Fibroblast of pulmonary artery (primary cell): ENCODE measurements around the gene CR2.

ENCODE experiments used
- DNase-seq: peaks from one replicate; pipeline ENCODE4 v3.0.0-alpha.2; 2010; ENCODE audit warnings: low read depth
- H3K4me3 ChIP-seq: replicated peaks from 2 replicates; pipeline ENCODE4 v1.5.1; 2011; ENCODE audit warnings: low read depth, mild to moderate bottlenecking, control low read depth, low read length, moderate library complexity
- TF ChIP-seq, protein P1 (sequence below): IDR thresholded peaks from 2 replicates; pipeline ENCODE4 v1.5.1; 2011; ENCODE audit warnings: mild to moderate bottlenecking, control low read depth, low read length, inconsistent platforms; ENCODE audit errors: missing control alignments

The CR2 gene

DNA sequence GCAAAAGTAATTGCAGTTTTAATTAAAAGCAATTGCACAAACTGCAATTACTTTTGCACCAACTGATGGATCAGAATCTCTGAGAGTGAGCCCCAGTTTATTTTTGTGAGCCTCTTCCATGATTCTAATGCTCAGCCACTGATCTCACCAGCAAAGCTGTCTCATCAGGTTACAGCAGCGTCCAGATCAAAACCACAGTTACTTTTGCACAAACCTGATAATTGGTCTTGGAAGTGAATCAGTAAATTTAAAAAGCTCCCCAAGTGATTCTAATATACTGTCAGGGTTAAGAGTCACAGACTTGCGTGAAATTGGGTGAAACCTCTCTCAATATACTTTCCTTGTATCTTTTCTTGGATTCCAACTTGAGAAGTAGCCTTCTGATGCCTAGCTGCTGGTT is 13.5 kb upstream of the CR2 start:
- TF ChIP-seq, protein P1, sequence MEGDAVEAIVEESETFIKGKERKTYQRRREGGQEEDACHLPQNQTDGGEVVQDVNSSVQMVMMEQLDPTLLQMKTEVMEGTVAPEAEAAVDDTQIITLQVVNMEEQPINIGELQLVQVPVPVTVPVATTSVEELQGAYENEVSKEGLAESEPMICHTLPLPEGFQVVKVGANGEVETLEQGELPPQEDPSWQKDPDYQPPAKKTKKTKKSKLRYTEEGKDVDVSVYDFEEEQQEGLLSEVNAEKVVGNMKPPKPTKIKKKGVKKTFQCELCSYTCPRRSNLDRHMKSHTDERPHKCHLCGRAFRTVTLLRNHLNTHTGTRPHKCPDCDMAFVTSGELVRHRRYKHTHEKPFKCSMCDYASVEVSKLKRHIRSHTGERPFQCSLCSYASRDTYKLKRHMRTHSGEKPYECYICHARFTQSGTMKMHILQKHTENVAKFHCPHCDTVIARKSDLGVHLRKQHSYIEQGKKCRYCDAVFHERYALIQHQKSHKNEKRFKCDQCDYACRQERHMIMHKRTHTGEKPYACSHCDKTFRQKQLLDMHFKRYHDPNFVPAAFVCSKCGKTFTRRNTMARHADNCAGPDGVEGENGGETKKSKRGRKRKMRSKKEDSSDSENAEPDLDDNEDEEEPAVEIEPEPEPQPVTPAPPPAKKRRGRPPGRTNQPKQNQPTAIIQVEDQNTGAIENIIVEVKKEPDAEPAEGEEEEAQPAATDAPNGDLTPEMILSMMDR = no peak
- DNase-seq = no peak
- H3K4me3 ChIP-seq = no peak overlapping the region

DNA sequence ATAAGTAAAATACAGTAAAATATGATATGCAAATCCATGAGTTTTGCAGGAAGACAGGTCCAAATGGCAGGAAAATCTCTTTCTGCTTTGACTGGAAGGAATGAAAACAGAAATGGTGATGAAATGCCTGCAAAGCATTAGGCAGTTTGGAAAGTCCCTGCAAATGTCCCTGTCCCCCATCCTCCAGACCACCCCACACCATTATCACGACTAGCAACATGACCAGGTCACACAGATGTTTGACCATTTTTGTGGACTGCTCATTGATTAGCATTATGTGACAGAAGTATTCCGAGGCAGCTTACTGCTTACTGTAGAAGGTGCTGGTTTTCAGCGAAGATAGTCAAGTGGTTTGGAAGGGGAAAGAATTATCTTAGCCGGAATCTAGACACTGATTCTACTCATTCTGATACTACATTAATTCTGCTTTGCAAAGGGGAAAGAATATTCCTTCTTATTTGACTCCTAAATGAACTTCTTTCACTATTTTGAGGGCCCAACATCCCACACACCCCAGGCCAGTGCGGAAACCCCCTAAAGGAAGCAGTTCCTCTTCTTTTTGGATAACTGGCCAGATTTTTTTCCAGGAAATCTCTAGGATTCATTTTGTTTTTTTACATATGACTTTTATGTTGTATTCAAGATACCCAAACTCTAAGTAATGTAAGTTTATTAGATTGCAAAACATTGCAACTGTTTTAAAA is 9.5 kb upstream of the CR2 start:
- TF ChIP-seq, protein P1 = no peak
- DNase-seq = no peak

GRCh38 chr1:207453710-207454045 is 450 bp upstream of the CR2 start:
- TF ChIP-seq, protein P1 = no peak
- no peak overlapping the region for H3K4me3 ChIP-seq
- DNase-seq = no peak

More for the DNA sequence above, 9.5 kb upstream of the CR2 start:
- no peak overlapping the region for H3K4me3 ChIP-seq

DNA sequence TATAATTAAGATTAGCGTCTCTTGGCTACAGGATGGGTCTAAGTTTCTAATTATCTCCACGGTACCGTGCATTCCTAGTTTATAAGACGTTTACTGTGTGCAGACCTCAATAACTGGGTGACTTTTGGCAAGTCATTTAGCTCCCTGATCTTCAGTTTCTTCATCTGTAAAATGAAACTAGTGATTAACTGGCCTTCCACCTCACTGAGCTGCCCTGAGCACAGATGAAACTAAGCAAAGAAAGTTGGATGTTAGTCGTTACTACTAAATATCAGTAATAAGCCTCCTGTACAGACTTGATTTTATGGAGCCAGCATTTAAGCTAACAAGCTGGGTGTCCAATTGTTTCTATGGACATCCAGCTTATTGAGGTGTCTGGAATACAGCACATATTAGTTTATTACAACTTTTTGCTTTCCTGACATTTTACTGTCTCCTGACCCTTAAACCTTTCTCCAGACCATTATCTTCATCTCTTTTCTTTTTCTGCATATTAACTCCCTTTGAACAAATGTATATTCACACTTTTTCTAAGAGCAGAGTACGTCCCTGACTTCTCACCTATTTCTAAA is 1.1 kb downstream of the CR2 start:
- no peak overlapping the region for H3K4me3 ChIP-seq
- TF ChIP-seq, protein P1 = no peak
- DNase-seq = no peak

DNA sequence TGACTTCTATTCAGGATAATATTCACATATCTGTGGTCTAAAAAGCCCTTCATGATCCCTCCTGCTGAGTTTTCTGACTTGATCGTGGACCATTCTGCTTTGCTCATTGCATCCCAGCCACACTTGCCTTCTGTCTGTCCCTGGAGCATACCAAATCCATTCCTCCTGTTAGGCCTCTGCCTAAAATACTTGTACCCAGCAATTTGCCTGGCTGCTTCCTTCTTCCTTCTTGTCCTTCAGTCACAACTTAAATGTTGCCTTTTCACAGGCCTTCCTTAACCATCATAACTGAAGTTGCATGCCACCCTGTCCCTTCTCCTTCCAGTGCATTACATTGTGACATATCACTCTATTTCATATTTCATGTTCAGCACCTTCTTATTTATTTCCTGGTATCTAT is 4.3 kb downstream of the CR2 start:
- TF ChIP-seq, protein P1 = no peak
- no peak overlapping the region for H3K4me3 ChIP-seq
- DNase-seq = no peak

GRCh38 chr1:207459008-207459407 is 4.9 kb downstream of the CR2 start:
- no peak for DNase-seq
- TF ChIP-seq, protein P1 = no peak
- no peak overlapping the region for H3K4me3 ChIP-seq

DNA sequence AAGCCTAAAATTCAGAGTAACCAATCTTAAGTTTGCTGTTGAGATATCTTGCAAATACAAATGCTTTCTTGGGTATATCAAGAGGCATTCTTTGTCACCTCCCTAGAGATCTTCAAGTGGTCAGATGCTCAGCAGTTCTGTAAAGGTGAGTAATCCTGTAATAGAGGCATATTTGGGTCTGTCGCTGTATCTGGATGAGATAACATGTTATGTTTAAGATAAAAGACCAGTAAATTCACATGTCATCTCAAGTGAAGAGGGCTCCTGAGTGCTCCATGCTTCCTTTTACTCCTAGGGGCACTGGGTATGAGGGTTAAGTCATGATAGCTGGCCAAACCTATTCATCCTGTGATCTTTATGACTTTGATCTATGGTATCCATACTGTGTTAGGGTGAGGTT is 7.5 kb downstream of the CR2 start:
- TF ChIP-seq, protein P1 = no peak
- no peak overlapping the region for H3K4me3 ChIP-seq
- DNase-seq = no peak
